Erythroblast (primary cell): ENCODE data around the gene ABCC4.

ENCODE experiments used
- DNase-seq, 2 experiments: peaks; one replicate each; lab custom pipeline; 2025; lab: John Stamatoyannopoulos, UW
- GATA1 ChIP-seq: IDR thresholded peaks from 2 replicates; pipeline ENCODE4 v1.6.1; 2011; ENCODE audit warnings: low read depth, mild to moderate bottlenecking, control low read depth, low read length, moderate library complexity
- POLR2A ChIP-seq: IDR thresholded peaks from 2 replicates; pipeline ENCODE4 v1.6.1; 2011; ENCODE audit warnings: mild to moderate bottlenecking, low read length

The ABCC4 gene

DNA sequence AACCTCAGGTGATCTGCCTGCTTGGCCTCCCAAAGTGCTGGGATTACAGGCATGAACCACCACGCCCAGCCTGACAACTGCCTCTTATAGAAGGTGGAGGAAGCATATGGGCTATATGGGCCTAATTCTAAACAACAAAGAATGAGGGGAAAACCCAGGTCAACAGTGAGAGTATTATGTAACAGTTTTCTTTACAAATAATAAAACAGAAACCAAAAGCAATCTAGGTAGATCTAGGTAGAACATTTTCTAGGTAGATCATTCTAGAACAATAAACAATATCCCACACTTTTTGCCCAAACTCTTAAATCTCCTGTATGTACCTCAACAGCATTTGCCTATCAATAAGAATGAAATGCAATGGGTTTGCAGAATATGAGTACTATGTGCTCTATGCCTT, 267.4 kb downstream of the ABCC4 start:
- DNase-seq = no peak
- TF ChIP-seq GATA1 (no peak), POLR2A (no peak)

DNA sequence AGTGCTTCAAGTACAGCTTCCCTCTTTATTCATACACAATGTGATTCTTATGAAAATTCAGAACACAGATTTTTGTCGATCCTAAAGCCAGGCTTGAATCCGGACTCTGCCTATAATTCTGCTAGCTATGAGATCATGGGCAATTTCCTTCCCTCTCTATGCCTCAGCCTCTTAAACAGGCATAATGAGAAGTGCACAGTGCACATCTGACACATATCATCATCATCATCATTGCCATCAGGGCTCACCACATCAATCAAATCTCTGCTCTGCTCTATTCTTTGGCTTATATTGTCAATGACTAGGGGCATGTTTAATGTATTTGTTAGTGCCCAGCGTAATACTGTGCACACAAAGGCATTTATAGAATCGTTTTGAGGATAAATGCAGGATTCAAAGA, 269.1 kb downstream of the ABCC4 start:
- TF ChIP-seq GATA1 (no peak), POLR2A (no peak)
- DNase-seq = no peak

DNA sequence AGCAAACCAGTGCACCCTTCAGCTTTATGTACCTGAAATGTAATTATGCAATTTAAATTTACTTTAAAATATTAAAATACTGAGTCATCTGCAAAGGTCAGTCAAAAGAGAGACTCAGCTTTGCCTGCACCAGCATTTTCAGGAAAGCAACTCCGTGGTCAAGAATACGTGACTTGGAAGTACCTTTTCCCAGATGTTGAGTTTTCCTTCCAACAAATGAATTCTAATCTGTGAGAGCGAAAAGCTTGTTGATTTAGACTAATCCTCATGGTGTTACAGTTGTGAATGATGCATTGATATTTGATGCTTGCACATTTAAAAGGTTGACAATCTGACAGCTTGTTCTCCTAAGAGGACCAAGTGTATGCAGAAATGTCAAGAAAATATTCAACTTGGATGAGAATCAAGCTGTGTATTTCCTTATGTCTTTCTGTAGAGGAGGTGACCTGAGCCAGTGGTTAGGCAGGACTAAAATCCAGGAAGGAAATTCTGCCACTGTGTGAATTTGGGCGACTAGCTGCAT, 270.4 kb downstream of the ABCC4 start:
- no peak for DNase-seq
- TF ChIP-seq GATA1 (no peak), POLR2A (no peak)

DNA sequence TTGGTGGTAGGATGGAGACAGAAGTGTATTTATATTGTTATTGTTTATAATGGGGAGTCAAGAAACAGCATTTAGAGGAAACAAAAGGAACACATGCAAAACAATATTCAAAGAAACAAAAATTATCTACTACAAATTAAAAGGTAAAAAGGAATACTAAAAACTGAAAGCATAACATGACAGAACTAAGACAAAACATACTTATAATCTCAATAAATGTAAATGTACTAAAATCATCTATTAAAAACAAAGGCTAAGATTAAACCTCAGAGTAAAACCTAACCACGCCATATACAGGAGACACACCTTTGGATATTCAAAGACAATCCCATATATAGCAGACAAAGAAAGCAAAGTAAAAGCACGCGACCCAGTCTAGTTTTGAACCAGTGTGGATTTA, 273.6 kb downstream of the ABCC4 start:
- DNase-seq = no peak
- TF ChIP-seq GATA1 = no peak
- TF ChIP-seq POLR2A = no peak

DNA sequence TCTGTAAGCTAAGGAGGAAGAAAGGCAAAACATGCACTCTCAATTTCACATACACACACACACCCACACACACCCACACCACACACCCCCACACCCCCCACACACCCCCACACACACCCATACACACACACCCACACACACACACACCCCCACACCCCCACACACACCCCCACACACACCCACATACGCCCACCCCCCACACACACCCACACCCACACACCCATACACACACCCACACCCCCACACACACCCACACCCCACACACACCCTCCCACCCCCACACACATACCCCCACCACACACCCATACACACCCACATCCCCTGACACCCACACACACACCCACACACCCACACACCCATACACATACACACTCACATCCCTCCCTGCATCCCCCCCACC, 276.1 kb downstream of the ABCC4 start:
- TF ChIP-seq POLR2A (no peak), GATA1 (no peak)
- no peak for DNase-seq

DNA sequence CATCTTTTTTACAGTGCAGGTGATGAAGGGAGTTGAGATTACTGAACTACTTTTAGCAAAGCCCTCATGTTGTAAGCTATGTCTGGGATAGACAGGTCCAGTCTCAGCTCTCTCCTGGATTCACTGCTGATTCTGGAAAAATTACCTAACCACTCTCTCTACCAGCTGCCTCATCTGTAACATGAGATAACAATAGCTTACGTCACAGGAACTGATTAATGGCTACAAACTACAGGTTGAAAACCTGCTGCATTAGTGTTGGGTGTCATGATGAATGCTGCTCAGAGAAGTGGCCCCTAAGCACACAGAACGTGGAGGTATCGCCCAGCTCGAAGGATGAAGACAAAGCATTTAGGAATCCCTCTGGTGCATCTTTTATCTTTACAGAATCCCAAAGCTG, 277.8 kb downstream of the ABCC4 start:
- TF ChIP-seq GATA1 (no peak), POLR2A (no peak)
- no peak for DNase-seq

DNA sequence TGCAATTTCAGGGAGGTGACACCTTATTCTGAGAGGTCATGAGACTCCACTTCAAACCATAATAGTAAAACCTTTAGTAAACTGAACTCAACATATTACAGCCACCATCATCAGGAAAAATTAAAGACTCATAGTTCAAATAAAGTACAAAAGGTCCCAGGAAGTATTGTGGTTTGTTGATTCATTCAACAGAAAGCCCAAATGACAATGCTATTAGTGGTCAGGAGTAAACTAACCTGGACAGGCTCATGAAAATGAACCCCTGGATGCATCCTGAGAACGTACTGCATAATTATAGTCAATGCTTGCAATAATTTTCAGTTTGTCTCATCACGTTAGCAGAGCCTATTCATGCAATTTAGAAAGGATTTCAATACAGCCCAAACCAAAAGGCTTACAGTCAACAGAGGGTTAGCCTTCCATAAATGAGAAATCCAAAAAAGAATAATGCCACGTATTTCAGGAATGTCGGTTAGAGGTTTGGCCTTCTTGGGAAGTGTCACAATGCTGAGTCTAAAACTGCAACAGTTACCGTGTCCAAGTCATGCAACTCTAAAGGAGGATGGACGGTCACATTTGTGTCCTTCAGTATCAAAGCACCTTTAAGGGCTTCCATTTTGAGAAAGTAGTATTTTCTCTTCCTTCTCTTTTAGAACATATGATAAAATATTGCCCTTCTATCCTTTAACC, 280.8 kb downstream of the ABCC4 start:
- no peak for DNase-seq
- no peak for TF ChIP-seq POLR2A
- TF ChIP-seq GATA1 = no peak

DNA sequence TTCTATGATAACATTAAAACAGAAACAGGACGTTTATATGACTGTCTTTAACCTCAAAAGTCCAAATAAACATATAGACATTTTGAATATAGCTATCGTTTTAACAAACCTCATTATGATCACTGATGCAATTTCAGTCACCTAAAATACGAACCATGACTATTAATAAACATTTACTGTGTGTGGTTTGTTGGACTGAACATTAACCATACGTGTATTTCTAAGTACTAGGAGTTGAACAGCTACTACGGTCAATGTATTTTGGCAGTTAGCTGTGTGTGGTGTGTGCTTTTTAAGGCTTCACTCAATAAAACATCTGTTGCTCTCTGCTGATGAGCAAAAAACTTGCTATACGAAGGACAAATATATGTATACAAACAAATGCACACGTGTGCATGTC, 281.4 kb downstream of the ABCC4 start:
- TF ChIP-seq GATA1 = no peak
- no peak for TF ChIP-seq POLR2A
- DNase-seq = no peak

DNA sequence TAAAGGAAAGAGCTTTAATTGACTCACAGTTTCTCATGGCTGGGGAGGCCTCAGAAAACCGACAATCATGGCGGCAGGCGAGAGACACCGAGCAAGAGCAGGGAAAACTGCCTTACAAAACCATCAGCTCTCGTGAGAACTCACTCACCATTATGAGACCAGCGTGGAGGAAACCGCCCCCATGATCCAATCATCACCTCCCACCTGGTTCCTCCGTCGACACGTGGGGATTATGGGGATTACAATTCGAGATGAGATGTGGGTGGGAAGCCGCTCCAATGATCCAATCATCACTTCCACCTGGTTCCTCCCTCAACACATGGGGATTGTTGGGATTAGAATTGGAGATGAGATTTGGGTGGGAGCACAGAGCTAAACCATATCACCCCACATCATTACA, 293.9 kb downstream of the ABCC4 start:
- TF ChIP-seq POLR2A (no peak), GATA1 (no peak)
- no peak for DNase-seq

DNA sequence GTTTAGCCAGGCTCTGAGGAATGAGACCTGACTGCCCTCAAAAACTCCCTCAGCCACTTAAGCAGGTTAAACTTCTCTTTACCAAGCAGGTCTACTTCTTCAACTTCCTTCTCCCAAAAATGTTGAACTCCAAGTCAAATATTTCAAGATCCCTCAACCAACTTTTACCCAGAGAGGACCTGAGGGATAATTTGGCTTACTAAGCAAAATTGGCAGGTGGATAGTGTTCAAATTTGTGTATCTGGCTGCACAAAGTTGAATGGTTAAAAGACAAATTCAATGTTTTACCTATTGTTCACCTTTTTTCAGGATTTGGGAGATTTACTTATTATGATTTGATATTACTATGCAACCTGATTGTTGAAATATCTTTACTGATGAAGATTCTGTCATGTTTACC, 296.0 kb downstream of the ABCC4 start:
- TF ChIP-seq GATA1 = no peak
- TF ChIP-seq POLR2A = no peak

DNA sequence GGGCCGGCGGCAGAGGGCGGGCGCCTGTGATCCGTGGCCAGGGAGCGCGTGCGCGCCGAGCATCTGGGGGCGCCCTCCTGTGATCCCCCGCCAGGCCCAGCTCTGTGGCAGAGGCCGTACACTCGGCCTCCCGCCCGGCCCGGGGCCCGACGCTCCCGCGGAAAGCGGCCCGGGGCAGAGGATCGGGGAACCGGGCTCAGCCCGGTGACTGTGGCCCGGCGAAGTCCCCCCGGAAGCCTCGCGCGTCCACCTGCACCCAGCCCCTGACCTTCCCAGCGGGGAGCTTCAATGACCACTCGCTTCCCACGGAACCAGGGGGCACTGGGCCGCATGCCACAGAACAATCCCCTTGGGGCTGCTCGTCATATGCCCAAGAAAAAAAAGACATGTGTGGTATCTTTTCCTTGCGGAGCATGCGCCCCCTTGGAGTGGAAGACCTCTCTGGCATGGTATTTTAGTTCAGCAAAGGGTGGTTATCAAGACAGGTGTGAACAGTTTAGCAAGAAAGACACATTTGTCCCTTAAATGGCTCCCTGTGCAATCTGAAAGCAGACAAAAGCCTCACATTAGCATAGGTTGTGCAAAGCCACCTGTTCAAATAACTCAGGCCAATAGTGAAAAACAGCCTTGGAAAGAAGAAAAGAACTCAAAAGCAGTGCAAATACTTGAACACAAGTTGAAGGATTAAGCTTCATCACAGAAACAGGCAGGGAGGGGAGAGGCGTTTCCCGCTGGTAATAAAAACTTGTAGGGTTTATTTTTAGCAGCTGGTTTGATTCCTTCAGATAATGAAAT, 298.0 kb downstream of the ABCC4 start:
- no peak for DNase-seq
- no peak for TF ChIP-seq POLR2A
- TF ChIP-seq GATA1 = no peak

More for the DNA sequence above, 296.0 kb downstream of the ABCC4 start:
- no peak for DNase-seq

DNA sequence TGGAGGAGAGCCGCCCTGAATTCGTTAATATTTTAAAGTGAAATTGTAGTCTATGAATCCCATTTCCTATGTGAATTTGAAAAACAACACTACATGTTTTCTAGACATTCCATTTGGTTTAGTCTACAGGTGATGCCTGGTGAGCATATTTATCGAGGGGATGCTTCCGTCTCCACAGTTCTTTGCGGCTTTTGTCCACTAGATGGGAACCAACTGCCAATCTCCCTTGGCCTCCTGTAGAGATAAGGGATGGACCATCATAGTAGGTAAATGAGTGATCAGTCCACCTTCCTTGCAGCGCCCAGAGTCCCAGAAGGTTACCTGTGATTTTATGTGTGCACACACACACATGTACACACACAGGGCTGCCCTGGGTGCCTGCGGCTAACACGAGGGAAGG, 299.1 kb downstream of the ABCC4 start:
- no peak for DNase-seq
- no peak for TF ChIP-seq POLR2A
- no peak for TF ChIP-seq GATA1

DNA sequence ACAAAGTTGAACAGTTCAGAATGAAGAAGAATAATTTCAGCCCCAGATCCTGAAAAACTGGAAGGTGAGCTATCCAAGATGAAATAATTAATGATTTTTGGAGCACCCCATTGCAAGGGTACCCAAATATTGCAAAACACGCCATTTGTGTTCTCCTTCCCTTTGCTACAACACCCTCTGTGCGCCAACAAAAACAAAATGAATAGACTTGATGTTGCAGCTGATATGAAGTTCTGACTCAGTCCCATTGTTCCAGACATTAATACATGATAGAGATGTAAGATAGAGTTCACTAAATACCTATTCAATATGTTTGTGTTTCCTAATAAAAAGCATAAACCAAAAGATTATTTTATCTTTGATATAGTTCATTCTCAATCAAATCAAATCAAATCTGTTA, 301.4 kb downstream of the ABCC4 start:
- TF ChIP-seq POLR2A = no peak
- TF ChIP-seq GATA1 = no peak
- DNase-seq = no peak

DNA sequence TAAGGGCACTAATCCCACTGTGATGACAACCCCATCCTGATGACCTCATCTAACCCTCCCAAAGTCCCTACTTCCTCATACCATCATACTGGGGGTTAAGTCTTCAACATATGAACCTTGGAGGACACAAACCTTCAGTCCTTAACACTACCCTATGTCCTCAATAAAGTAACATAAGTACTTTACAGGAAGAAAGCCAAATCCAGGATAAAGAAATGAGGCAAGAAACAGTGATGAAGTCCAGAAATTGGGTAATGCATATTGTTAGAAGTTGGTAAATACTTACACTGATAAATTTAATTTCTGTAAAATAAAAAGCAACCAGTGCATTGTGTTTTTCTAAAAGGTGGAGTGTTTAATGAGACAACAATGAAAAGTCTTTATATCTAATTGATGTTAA, 304.1 kb downstream of the ABCC4 start:
- no peak for TF ChIP-seq GATA1
- no peak for TF ChIP-seq POLR2A

More for the DNA sequence above, 304.1 kb downstream of the ABCC4 start:
- no peak for DNase-seq
